Parietal lobe (tissue), 1 donor: ENCODE data around the gene ETFB. TPM values are rescaled to one million over a fixed set of nuclear protein-coding genes. Genes with fewer than 3 reads are reported as not detected.

ENCODE experiments used
- total RNA-seq: library from RNA; depleted of rRNA; stranded (reverse); fragments of >200 nt; gene quantifications from one replicate; pipeline ENCODE4 v1.2.3, GENCODE V29; 2014

Gene ETFB
- total RNA-seq = 36.0 TPM

DNA sequence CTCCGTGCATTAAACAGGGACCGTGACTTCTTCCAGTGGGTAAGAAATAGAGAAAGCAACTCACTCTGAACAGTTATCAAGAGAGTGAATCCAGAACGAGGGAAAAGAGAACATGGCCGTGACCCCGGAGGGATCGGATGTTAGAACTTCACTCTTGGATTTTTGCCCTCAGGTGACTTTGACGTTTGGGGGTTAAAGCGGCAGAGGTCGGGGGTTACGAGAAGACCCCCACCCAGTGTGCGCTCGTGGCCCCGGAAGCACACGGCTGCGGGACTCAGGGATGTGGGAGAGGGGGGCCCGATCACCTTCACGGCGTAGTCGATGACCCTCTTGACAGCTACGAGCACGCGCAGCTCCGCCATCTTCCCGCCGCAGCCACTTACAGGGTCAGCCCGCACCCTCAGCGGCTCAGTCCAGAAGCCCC is at the start of gene ETFB:
Gene ETFB (minus strand): TSS at position 424 of the 424 bp plus-strand sequence. CDS start 62 bp downstream, at position 362.

GRCh38 chr19:51387924-51388389 is 21.8 kb upstream of the ETFB start, which contains the start of gene LIM2:
LIM2 (minus strand) TSS chr19:51387974; CDS start chr19:51387443, 531 bp downstream.

DNA sequence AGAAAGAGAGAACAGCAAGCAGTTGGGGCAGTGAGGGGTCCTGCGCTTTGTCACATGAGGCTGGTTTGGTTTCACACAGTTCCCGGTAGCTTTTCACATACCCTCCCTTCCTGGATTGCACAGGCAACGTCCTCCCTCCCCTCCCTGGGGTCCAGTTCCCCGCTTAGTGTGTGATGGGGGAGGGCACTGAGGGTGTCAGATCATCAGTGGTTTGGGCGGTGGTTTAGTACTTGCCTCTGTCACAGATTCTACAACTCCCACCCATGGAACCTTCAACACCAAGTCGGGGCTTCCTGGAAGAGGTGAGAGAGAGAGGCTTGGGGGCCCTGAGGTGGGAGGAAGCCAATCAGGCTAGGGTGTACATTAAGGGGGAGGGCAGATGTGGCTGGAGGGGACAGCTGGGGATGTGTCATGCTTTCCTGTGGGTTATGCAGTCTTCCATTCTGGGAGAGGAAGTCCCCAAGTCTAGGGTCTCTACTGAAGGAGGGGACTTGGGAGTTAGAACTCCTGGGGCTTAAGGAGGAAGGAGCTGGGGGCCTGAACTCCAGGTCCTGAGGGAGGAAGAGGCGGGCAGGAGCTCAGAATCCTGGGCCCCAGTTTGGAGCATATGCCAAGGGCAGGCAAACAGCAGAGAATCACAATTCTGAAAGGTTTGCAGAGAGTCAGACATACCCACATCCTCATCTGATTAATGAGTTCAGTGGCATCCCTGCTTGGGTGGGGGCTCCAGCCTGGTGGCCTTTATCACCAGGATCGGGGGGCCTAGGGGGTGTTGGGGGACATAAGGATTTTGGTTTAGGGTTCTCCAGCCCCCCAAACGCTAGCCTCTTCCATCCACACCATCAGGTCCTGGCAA is 6.7 kb upstream of the ETFB start, which contains the start of gene NKG7:
Gene NKG7 (minus strand): TSS at position 6 of the 856 bp plus-strand sequence. CDS start 119 bp downstream, outside the sequence.

GRCh38 chr19:51368366-51369282 is 2.4 kb upstream of the ETFB start, which contains the start of gene CLDND2:
CLDND2 (minus strand) TSS chr19:51369003; CDS start chr19:51368577, 426 bp downstream.

DNA sequence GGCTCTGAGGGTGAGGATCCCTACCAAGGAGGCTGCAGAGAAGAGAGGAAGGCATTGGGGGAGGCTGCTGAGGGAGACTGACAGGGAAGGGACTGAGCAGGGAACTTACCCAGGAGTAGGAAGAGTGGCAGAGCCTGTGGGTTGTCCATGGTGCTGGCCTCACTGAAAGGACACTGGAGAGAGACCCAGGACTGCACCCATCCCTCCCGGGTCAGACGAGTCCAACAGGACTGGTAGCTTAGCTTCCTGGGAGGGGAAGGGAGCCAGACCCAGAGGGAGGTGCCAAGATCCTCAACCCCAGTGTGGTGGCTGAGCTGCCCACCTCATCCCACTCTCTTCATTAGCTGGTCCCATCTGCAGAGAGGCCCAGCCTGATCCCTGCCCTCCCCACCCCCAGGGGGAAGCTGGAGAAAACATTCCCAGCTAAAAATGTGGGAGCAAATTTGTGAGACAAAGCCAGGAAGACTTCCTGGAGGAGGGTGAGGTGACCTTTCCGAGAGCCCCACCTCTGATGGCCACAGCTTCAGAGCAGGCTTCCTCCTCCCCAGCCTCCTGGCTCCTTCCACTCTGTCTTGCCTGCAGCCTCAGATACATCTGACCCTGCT is 24.1 kb downstream of the ETFB start, which contains the start of gene VSIG10L:
Gene VSIG10L (minus strand): TSS at position 164 of the 605 bp plus-strand sequence. CDS start 15 bp downstream, at position 149.

DNA sequence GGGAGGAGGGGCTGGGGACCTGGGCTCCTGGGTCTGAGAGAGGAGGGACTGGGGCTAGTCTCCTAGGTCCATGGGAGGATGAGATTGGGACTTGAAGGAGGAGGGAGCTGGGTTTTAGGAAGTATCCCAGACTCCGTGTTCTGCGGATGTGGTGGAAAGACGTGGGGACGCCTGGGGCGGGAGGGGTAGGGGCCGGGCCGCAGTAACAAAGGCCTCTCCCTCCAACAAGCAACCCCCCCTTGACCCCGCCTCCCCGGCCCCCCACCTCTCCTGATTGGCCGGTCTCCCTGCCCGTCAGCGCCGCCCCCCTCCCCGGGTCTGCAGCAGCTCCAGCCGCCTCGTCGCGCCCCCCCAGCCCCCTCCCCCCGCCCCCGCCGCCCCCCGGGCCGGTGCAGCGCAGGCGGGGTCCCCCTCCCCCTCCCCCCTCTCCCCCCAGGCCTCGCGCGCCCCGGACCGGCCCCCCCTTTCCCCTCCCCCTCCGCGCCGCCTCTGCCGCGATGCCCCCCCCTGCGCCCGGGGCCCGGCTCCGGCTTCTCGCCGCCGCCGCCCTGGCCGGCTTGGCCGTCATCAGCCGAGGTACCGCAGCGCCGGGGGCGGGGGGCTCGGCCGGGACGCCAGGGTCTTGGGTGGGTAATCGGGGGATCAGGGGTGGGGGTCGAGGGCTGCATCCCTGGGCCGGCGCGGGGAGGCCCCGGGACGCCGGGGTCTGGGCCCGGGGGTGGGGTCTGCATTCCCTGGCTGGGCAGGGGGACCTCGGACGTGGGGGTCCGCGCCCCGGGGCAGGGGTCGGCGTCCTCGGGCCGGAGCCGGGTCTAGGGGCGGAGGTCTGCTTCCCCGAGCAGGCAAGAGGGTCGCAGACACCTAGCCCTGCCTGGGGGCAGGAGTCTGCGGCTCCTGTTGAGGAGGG is 54.6 kb downstream of the ETFB start, which contains the start of gene IGLON5:
Gene IGLON5 (plus strand): TSS at position 294 of the 907 bp plus-strand sequence. CDS start 204 bp downstream, at position 498.

Other genes with a start within 250 kb of the ETFB start
- 0.31 TPM for gene SIGLEC9, start 241.5 kb downstream of the ETFB start, total RNA-seq
- not detected for gene SIGLEC7, start 224.1 kb downstream of the ETFB start, total RNA-seq
- gene CD33, start 141.3 kb downstream of the ETFB start, total RNA-seq = 0.63 TPM
- gene SIGLECL1, start 115.3 kb downstream of the ETFB start, total RNA-seq = not detected
- gene IGLON5, start 54.7 kb downstream of the ETFB start, total RNA-seq = 7.8 TPM
- 0.63 TPM for gene VSIG10L, start 24.2 kb downstream of the ETFB start, total RNA-seq
- gene CLDND2, start 2.6 kb upstream of the ETFB start, total RNA-seq = not detected
- 0.63 TPM for gene NKG7, start 6.3 kb upstream of the ETFB start, total RNA-seq
- not detected for gene LIM2, start 21.6 kb upstream of the ETFB start, total RNA-seq
- gene C19orf84, start 24.2 kb upstream of the ETFB start, total RNA-seq = not detected
- gene SIGLEC10, start 51.3 kb upstream of the ETFB start, total RNA-seq = 1.9 TPM
- 0.63 TPM for gene SIGLEC8, start 92.1 kb upstream of the ETFB start, total RNA-seq
- gene CEACAM18, start 112.2 kb upstream of the ETFB start, total RNA-seq = not detected
- gene SIGLEC12, start 135.4 kb upstream of the ETFB start, total RNA-seq = not detected
- gene SIGLEC6, start 165.3 kb upstream of the ETFB start, total RNA-seq = not detected
- gene ZNF175, start 204.9 kb upstream of the ETFB start, total RNA-seq = 11.6 TPM